ENCODE measurements around the gene MYOM3. TPM values are rescaled to one million over a fixed set of nuclear protein-coding genes. Genes with fewer than 3 reads are reported as not detected.

The MYOM3 gene
- total and polyA plus RNA-seq, 2 of the 13 experiments (the other 11 are each of a cell fraction or from before 2014, with no cell fraction given): 5.8 to 15.3 TPM

- TF ChIP-seq TFE3 (CRISPR knock-in tag; IDR thresholded peaks at IDR 0.05) (peak; percentile 48; the same call in 1 of the 2 replicates), SOX5 (CRISPR knock-in tag; IDR thresholded peaks at IDR 0.05; ENCODE audit: borderline replicate concordance) (peak; percentile 14; the same call in 1 of the 2 replicates), MTERF4 (CRISPR knock-in tag; IDR thresholded peaks at IDR 0.05) (no peak), NFKBIZ (CRISPR knock-in tag; IDR thresholded peaks at IDR 0.05) (no peak), ZNF780A (CRISPR knock-in tag; IDR thresholded peaks at IDR 0.05) (no peak), ATF6 (CRISPR knock-in tag; conservative IDR thresholded peaks at IDR 0.05) (no peak), MAZ (IDR thresholded peaks at IDR 0.05; ENCODE audit: borderline replicate concordance, low read depth, low read length) (no peak), MAZ (CRISPR knock-in tag; IDR thresholded peaks at IDR 0.05; ENCODE audit: low read depth) (no peak), ZUFSP (CRISPR knock-in tag; IDR thresholded peaks at IDR 0.05; ENCODE audit: borderline replicate concordance) (no peak), ZNF430 (CRISPR knock-in tag; IDR thresholded peaks at IDR 0.05) (no peak), ZSCAN5A (CRISPR knock-in tag; IDR thresholded peaks at IDR 0.05; ENCODE audit: borderline replicate concordance) (no peak), HNF1B (CRISPR knock-in tag; IDR thresholded peaks at IDR 0.05) (peak; percentile 15; the same call in 1 of the 2 replicates), ZNF138 (CRISPR knock-in tag; IDR thresholded peaks at IDR 0.05; ENCODE audit: low read depth) (no peak), AHR (CRISPR knock-in tag; IDR thresholded peaks at IDR 0.05) (no peak), GTF3A (CRISPR knock-in tag; conservative IDR thresholded peaks at IDR 0.05) (no peak), SNRNP70 (IDR thresholded peaks at IDR 0.05; ENCODE audit: low read depth, low read length) (no peak), YEATS4 (CRISPR knock-in tag; IDR thresholded peaks at IDR 0.05; ENCODE audit: borderline replicate concordance) (no peak), ZNF12 (CRISPR knock-in tag; IDR thresholded peaks at IDR 0.05) (no peak), JDP2 (CRISPR knock-in tag; IDR thresholded peaks at IDR 0.05; ENCODE audit: borderline replicate concordance) (no peak), ZBTB7A (CRISPR knock-in tag; IDR thresholded peaks at IDR 0.05) (0 out of 2 replicates have a peak, but pooled peaks have one; percentile 2)
Observed at GRCh38 chr1:24141311-24141997, 29.5 kb upstream of the MYOM3 start (continued).

Measured in HepG2 (cell line).